ENCODE measurements around the gene TRPC4AP. TPM values are rescaled to one million over a fixed set of nuclear protein-coding genes. Genes with fewer than 3 reads are reported as not detected.

TRPC4AP gene
- total RNA-seq, 1 experiment from 2014 or later = 48.6 TPM

DNA sequence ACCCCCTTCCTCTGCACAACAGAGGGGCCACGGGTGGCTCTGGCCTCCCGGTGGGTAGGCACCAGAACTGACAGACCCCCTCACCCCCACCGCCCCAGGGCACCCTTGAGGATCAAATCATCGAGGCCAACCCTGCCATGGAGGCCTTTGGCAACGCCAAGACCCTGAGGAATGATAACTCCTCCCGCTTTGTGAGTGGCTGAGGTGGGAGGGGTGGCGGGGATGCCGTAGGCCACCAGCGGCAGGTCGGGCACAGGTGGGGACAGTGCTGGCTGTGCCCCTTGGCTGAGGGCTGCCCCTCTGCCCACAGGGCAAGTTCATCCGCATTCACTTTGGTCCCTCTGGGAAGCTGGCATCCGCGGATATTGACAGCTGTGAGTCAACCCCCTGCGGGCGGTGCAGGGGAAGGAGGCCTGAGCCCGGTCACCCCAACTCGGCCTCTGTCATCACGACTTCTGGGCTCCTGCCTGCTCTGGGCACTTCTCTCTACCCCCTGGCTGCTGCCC lies 107.8 kb downstream of the TRPC4AP start:
- BruUV-seq (replicated peaks) = no TSS peak
- CTCF ChIA-PET = no interaction called here
- no peak for ATAC-seq

More for the DNA sequence above, 107.8 kb downstream of the TRPC4AP start:
- intact Hi-C loops (cut with micrococcal nuclease) = no loop called here
- Histone ChIP-seq H3K27ac (ENCODE audit: low read depth, low read length) (no peak overlapping the region), H3K4me1 (ENCODE audit: control insufficient read depth in 1 of 2, insufficient read depth in 2 of 2, low read length in 2 of 2) (peaks cover 0 to 4% of the 10 kb centered on the region in 2 experiments; a peak in 1 of 4 replicates), H3K36me3 (ENCODE audit: control insufficient read depth in 1 of 2, insufficient read depth in 2 of 2, low read length in 2 of 2) (no peaks in the 10 kb centered on the region), H4K20me1 (ENCODE audit: insufficient read depth) (no peaks in the 10 kb centered on the region), H3K79me2 (ENCODE audit: insufficient read depth, low read length) (no peaks in the 10 kb centered on the region), H3K4me3 (replicated peaks in 1 of 2; ENCODE audit: low read depth in 1 of 2, low read length in 2 of 2) (no peak overlapping the region), H3K9me3 (ENCODE audit: control insufficient read depth in 1 of 2, insufficient read depth in 1 of 2, low read depth in 1 of 2, low read length in 2 of 2) (no peaks in the 10 kb centered on the region), H2AFZ (ENCODE audit: low read depth, low read length, poor library complexity, severe bottlenecking) (no peak overlapping the region), H3K9me2 (ENCODE audit: insufficient read depth) (no peaks in the 10 kb centered on the region), H3K4me2 (ENCODE audit: low read length) (no peak overlapping the region), H3K9ac (ENCODE audit: low read length) (no peak overlapping the region), H3K27me3 (ENCODE audit: insufficient read depth, low read length) (no peaks in the 10 kb centered on the region)
- TF ChIP-seq TCF7L2 (IDR thresholded peaks at IDR 0.05; ENCODE audit: borderline replicate concordance, extremely low read depth, insufficient read depth, insufficient read length) (no peak), CTCF (IDR thresholded peaks at IDR 0.05 in 2 of 3, conservative IDR thresholded peaks at IDR 0.05 in 1 of 3; ENCODE audit: borderline replicate concordance in 1 of 3, insufficient read depth in 1 of 3, low read depth in 2 of 3, low read length in 2 of 3) (no peak), CBX3 (IDR thresholded peaks at IDR 0.05; ENCODE audit: low read depth) (no peak), ATF3 (IDR thresholded peaks at IDR 0.05) (no peak)
- DNase-seq (ENCODE audit: low read depth, low spot score) = no peak
- ChIA-PET POLR2A (no interaction called here), RAD21 (ENCODE audit: low non-redundant PET in 1 of 2, low total read pairs in 2 of 2, uncharacterized antibody in 2 of 2, unreplicated experiment in 2 of 2) (no interaction called here)
